NCI-H1417 (cell line): Measurements from ENCODE around the gene SMARCAL1.

Experiments used
- DNase-seq, 3 experiments: peaks; one replicate each; lab custom pipeline; 2025; lab: John Stamatoyannopoulos, UW

The SMARCAL1 gene

GRCh38 chr2:216392945-216393840 is 19.1 kb upstream of the SMARCAL1 start:
- no peak for DNase-seq

DNA sequence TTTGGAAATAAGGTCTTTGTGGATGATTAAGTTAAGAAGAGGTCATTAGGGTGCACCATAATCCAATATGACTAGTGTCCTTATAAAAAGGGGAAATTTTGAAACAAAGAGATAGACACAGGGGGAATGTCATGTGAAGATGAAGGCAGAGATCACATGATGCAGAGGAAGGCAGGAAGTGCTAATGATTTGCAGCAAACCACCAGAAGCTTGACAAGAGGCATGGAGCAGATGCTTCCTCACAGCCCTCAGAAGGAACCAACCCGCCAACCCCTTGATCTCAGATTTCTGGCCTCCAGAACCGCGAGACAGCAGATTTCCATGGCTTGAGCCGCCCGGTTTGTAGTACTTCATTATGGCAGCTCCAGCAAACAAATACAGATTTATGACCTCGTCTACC is 17.4 kb upstream of the SMARCAL1 start:
- no peak for DNase-seq

- no peak for DNase-seq
These were observed 12.7 kb upstream of the SMARCAL1 start for GRCh38 chr2:216399621-216400020.

DNA sequence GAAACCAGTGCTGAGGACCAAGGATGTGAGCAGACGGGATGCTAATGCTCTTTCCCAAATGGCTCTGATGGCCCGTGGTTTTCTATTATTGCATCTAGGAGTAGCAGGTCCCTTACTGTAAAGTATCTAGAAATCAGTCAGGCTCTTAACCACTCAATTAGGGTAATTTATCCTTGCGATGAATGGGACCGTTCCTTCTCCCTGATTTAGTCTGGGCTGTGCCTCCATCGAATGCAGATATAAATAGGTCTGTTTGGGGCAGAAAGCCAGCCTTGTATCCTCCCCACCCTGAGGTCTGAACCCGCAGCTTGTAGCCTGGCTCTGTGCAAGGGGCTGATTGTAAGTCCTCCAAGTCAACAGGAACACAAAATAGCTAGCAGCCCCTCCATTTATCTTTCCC is 9.5 kb upstream of the SMARCAL1 start:
- no peak for DNase-seq

DNA sequence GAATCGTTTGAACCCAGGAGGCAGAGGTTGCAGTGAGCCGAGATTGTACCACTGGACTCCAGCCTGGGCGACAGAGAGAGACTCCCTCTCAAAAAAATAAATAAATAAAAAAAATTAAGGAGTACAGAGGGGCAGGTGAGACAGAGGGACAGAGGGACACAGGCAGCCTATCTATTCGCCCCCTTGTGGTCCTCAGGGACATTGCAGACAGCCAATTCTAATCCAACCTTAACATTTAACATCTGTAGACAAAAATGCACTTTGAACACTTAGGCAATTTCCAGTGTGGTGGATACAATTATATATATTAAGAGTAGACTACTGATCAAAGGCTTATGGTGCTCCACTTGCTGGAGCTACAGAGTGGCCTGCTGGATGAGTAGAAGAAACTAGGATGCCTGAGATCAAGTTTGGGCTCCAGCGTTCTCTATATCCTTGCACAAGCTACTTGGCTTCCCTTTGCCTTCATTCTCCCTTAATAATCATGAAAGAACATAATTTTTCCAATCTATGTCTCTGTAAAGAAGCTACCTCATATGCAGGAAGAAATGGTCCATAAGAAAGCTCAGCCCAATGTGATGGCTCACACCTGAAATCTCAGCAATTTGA is 8.2 kb upstream of the SMARCAL1 start:
- peak; percentile 6 to 54 (median 7) for DNase-seq

- peak in 1 of 3 experiments; percentile 59 for DNase-seq
These were observed 6.7 kb upstream of the SMARCAL1 start for GRCh38 chr2:216405588-216405987.

GRCh38 chr2:216406826-216407225 is 5.5 kb upstream of the SMARCAL1 start:
- peak; percentile 39 to 78 (median 76) for DNase-seq

DNA sequence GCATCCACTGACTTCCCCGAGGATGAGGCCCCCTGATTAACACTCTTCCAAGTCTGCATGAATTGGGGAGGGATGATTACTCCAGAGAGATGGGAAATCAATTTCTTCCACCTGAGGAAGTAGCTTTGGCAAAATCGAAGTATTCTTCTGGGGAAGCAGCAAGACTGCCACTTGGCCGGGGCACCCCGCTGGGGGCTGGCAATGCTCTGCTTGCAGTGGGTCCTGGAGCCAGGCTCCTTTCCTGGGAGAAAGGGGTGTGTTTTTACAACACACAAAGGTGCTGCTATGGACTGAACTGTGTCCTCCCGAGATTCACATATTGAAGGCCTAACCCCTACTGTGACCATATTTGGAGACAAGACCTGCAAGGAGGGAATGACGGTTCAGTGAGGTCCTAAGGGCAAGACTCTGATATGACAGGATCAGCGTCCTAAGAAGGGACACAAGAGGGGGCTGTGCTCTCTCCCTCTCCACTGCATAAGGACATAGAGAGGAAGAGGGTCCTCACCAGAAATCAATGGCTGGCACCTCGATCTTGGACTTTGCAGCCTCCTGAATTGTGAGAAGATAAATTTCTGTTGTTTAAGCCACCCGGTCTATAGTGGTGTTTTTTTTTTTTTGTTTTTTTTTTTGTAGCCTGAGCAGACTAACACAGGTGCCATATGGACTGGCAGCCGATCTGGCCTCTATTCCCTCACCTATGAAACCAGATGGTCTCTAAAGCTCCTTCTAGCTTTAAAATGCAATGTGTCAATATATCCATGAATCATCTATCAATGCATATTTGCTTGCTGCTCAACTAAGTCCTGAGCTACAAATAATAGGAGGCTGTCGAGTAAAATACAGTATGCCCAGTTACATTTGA is 3.6 kb upstream of the SMARCAL1 start:
- DNase-seq, result no peak

DNA sequence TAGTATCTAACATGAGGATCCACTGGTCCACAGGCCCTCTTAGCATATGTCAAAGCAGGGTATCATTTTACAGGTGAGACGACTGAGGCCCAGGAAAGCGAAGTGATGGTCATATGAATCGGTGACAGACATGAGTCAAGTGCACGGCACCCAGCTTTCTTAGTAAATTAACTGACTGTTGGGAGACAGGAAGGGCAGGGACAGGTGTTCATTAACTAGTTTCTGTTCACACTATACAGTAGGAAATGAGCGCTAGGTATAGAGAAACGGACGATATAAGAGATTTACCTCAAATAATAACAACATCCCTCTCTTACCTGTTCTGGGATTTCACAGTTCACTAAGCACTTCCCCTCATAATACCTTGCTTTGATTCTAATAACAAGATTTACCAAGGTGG is 1.7 kb upstream of the SMARCAL1 start:
- no peak for DNase-seq

DNA sequence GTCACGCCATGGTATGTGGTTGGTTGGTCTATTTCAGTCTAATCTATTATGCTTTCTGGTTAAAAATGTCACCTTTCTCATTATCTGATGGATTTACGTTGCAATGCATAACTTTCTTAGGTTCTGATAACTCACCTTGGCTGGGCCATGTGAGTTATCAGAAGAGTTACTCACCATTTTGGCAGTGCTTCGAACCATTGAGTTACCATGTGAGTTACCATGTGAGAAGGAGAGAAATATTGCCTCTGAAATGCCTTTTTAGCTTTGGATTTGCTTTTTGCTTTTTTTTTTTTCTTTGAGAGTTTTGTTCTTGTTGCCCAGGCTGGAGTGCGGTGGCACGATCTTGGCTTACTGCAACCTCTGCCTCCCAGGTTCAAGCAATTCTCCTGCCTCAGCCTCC is 1.6 kb downstream of the SMARCAL1 start:
- no peak for DNase-seq

GRCh38 chr2:216414772-216415319 is 2.6 kb downstream of the SMARCAL1 start:
- no peak for DNase-seq

GRCh38 chr2:216415541-216415940 is 3.3 kb downstream of the SMARCAL1 start:
- DNase-seq, result no peak

GRCh38 chr2:216416571-216417307 is 4.5 kb downstream of the SMARCAL1 start:
- no peak for DNase-seq

DNA sequence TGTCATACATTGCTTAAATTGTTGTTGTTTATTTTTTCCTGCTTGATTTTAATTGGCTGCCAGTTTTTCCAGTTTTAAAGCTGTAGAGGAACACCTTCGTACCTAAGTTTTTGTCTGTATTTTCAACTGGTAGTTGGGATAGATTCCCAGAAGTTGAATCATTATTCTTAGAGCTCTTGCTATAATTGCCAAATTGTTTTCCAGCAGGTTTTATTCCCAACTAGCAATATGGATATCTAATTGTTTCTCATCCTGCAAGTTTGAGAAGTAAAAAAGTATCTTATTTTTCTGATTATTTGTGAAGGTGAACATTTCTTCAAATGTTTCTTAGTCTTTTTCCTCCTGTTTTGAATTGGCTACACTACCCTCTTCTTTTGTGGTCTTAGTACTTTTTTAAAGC is 6.7 kb downstream of the SMARCAL1 start:
- DNase-seq, result no peak

GRCh38 chr2:216420367-216421101 is 8.2 kb downstream of the SMARCAL1 start:
- DNase-seq, result no peak

- DNase-seq, result no peak
These were observed 10.8 kb downstream of the SMARCAL1 start for GRCh38 chr2:216423071-216423470.

DNA sequence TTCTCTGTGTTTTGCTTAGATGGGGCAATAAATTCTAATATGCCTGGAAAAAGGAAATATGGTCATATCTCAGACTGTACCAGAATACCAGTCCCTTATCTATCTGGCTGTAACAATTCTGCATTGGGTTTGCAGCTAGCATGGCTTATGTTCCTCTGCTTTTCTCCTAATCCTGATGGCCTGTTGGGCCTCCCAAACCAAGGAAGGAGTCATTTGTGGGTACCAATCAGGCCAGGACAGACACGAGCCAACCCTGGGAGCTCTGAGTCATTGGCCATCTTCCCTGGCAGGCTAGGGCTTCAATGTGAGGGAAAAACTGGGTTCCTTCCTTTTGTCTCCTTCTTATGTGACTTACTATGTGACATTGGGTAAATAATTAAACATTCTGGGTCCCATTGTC is 12.0 kb downstream of the SMARCAL1 start:
- no peak for DNase-seq

- no peak for DNase-seq
These were observed 12.9 kb downstream of the SMARCAL1 start for GRCh38 chr2:216425008-216425787.

GRCh38 chr2:216426166-216426777 is 14.0 kb downstream of the SMARCAL1 start:
- no peak for DNase-seq

- no peak for DNase-seq
These were observed 14.7 kb downstream of the SMARCAL1 start for GRCh38 chr2:216426938-216427337.
